Measurements from ENCODE around the gene ADARB2. TPM values are rescaled to one million over a fixed set of nuclear protein-coding genes. Genes with fewer than 3 reads are reported as not detected.

ADARB2 gene
- polyA plus RNA-seq, 1 of the 3 experiments (the other 2 are of a cell fraction): not detected

DNA sequence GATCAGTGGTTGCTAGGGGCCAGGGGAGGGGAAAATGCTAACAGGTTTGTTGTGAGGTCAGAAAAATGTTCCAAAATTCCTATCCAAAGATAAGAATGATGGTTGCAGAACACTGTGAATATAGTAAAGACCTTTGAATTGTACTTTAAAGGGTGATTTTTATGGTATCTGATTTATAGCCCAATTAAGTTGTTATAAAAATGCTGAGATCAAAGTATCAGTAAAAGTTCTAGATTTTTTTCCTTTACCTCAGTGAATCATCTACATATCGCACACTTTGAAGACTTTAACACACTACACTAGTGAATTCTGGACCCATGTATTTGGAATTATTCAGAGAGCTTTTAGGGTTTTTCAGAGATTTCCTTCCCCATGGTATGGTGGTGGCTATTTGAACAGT lies 405.8 kb downstream of the ADARB2 start:
- 20% methylated on average over 1 of the region's 1 CpG for WGBS (ENCODE audit: low lambda C conversion rate)
- Histone ChIP-seq H3K4me3 (ENCODE audit: low read depth in 2 of 2, low read length in 1 of 2) (no peak overlapping the region), H3K4me2 (no peak overlapping the region), H3K79me2 (ENCODE audit: insufficient read depth) (no peaks in the 10 kb centered on the region), H3K4me1 (ENCODE audit: control insufficient read depth in 1 of 2, insufficient read depth in 2 of 2, low read depth in 1 of 2, low read length in 1 of 2) (peaks cover 0 to 15% of the 10 kb centered on the region in 2 experiments; a peak in 1 of 4 replicates), H3K9ac (no peak overlapping the region), H3F3A (replicated peaks; ENCODE audit: insufficient read depth) (no peaks in the 10 kb centered on the region), H3K27ac (ENCODE audit: low read depth in 2 of 2, low read length in 1 of 2) (no peak overlapping the region), H3K9me2 (no peaks in the 10 kb centered on the region), H2AFZ (ENCODE audit: low read depth) (no peak overlapping the region), H3K9me3 (no peaks in the 10 kb centered on the region; the same call in 1 of the 2 replicates), H3K27me3 (ENCODE audit: insufficient read depth) (no peaks in the 10 kb centered on the region), H3K36me3 (replicated peaks in 1 of 2; ENCODE audit: control insufficient read depth in 1 of 2, insufficient read depth in 2 of 2, low read length in 1 of 2) (no peaks in the 10 kb centered on the region), H4K20me1 (ENCODE audit: insufficient read depth) (no peaks in the 10 kb centered on the region)
- DNase-seq: no peak
- ChIA-PET CTCF (no interaction called here), POLR2A (no interaction called here)
- TF ChIP-seq GATA2 (CRISPR knock-in tag; IDR thresholded peaks at IDR 0.05) (no peak), FOXM1 (IDR thresholded peaks at IDR 0.05; ENCODE audit: low read depth) (no peak), TEAD4 (IDR thresholded peaks at IDR 0.05; ENCODE audit: borderline replicate concordance, insufficient read depth) (no peak), RXRA (IDR thresholded peaks at IDR 0.05; ENCODE audit: borderline replicate concordance, low read depth) (no peak), SIN3A (IDR thresholded peaks at IDR 0.05; ENCODE audit: borderline replicate concordance, low read depth, low read length) (no peak), TCF12 (IDR thresholded peaks at IDR 0.05) (no peak), TAF1 (IDR thresholded peaks at IDR 0.05; ENCODE audit: borderline replicate concordance, low read depth, low read length) (no peak), JUND (IDR thresholded peaks at IDR 0.05) (no peak), NRF1 (IDR thresholded peaks at IDR 0.05; ENCODE audit: low read depth, low read length) (no peak), ELF1 (IDR thresholded peaks at IDR 0.05) (no peak), YY1 (IDR thresholded peaks at IDR 0.05; ENCODE audit: low read depth) (no peak), RFX5 (IDR thresholded peaks at IDR 0.05; ENCODE audit: low read length) (no peak), MEF2A (IDR thresholded peaks at IDR 0.05; ENCODE audit: borderline replicate concordance, low read depth) (no peak), EP300 (IDR thresholded peaks at IDR 0.05; ENCODE audit: borderline replicate concordance in 1 of 2, low read depth in 1 of 2, low read length in 1 of 2) (no peak)
- TF ChIP-seq, protein P1, sequence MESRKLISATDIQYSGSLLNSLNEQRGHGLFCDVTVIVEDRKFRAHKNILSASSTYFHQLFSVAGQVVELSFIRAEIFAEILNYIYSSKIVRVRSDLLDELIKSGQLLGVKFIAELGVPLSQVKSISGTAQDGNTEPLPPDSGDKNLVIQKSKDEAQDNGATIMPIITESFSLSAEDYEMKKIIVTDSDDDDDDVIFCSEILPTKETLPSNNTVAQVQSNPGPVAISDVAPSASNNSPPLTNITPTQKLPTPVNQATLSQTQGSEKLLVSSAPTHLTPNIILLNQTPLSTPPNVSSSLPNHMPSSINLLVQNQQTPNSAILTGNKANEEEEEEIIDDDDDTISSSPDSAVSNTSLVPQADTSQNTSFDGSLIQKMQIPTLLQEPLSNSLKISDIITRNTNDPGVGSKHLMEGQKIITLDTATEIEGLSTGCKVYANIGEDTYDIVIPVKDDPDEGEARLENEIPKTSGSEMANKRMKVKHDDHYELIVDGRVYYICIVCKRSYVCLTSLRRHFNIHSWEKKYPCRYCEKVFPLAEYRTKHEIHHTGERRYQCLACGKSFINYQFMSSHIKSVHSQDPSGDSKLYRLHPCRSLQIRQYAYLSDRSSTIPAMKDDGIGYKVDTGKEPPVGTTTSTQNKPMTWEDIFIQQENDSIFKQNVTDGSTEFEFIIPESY (IDR thresholded peaks at IDR 0.05; ENCODE audit: borderline replicate concordance, low read depth): no peak
- TF ChIP-seq, protein P2, sequence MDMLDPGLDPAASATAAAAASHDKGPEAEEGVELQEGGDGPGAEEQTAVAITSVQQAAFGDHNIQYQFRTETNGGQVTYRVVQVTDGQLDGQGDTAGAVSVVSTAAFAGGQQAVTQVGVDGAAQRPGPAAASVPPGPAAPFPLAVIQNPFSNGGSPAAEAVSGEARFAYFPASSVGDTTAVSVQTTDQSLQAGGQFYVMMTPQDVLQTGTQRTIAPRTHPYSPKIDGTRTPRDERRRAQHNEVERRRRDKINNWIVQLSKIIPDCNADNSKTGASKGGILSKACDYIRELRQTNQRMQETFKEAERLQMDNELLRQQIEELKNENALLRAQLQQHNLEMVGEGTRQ (IDR thresholded peaks at IDR 0.05; ENCODE audit: borderline replicate concordance, low read depth, low read length): no peak

DNA sequence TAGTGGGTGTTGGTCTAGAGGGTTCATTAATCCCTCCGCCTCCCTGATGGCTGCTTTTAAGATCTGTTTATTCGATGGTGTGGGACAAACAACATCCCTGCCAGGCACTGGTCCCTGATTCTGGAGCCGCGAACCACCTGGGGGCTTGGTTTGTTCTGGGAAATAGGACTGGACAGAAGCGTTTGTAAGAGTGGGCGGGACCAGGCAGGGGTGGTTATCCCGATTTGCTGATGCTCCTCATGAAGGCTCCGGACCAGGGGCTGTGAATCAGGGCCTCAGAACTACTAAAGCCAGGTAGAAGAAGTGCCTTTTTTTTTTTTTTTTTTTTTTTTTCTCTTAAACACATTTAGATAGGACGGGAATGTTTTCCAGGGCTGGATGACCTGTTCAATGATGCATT lies 407.7 kb downstream of the ADARB2 start:
- Histone ChIP-seq H3F3A (replicated peaks; ENCODE audit: insufficient read depth) (no peaks in the 10 kb centered on the region), H3K9me3 (no peaks in the 10 kb centered on the region; the same call in 1 of the 2 replicates), H3K4me3 (ENCODE audit: low read depth in 2 of 2, low read length in 1 of 2) (no peak overlapping the region), H3K9me2 (no peaks in the 10 kb centered on the region), H3K27me3 (ENCODE audit: insufficient read depth) (no peaks in the 10 kb centered on the region), H3K27ac (ENCODE audit: low read depth in 2 of 2, low read length in 1 of 2) (no peak overlapping the region), H3K36me3 (replicated peaks in 1 of 2; ENCODE audit: control insufficient read depth in 1 of 2, insufficient read depth in 2 of 2, low read length in 1 of 2) (no peaks in the 10 kb centered on the region), H4K20me1 (ENCODE audit: insufficient read depth) (no peaks in the 10 kb centered on the region), H3K4me1 (ENCODE audit: control insufficient read depth in 1 of 2, insufficient read depth in 2 of 2, low read depth in 1 of 2, low read length in 1 of 2) (peaks cover 0 to 9% of the 10 kb centered on the region in 2 experiments; a peak in 1 of 4 replicates), H3K79me2 (ENCODE audit: insufficient read depth) (no peaks in the 10 kb centered on the region), H3K9ac (no peak overlapping the region), H2AFZ (ENCODE audit: low read depth) (no peak overlapping the region), H3K4me2 (no peak overlapping the region)
- 36% methylated on average over 5 of the region's 9 CpGs for WGBS (ENCODE audit: low lambda C conversion rate)
- ChIA-PET CTCF (no interaction called here), POLR2A (no interaction called here)
- no peak for DNase-seq
- TF ChIP-seq, protein P3, sequence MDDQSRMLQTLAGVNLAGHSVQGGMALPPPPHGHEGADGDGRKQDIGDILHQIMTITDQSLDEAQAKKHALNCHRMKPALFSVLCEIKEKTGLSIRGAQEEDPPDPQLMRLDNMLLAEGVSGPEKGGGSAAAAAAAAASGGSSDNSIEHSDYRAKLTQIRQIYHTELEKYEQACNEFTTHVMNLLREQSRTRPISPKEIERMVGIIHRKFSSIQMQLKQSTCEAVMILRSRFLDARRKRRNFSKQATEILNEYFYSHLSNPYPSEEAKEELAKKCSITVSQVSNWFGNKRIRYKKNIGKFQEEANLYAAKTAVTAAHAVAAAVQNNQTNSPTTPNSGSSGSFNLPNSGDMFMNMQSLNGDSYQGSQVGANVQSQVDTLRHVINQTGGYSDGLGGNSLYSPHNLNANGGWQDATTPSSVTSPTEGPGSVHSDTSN (IDR thresholded peaks at IDR 0.05): no peak
- TF ChIP-seq JUND (IDR thresholded peaks at IDR 0.05) (no peak), FOXJ3 (CRISPR knock-in tag; IDR thresholded peaks at IDR 0.05) (no peak), RCOR1 (IDR thresholded peaks at IDR 0.05; ENCODE audit: low read length) (no peak), IRF3 (IDR thresholded peaks at IDR 0.05; ENCODE audit: low read depth, low read length) (no peak), MAX (IDR thresholded peaks at IDR 0.05; ENCODE audit: low read depth) (no peak)
- TF ChIP-seq, protein P1 (IDR thresholded peaks at IDR 0.05; ENCODE audit: borderline replicate concordance, low read depth): no peak
- TF ChIP-seq, protein P2 (IDR thresholded peaks at IDR 0.05; ENCODE audit: borderline replicate concordance, low read depth, low read length): no peak
